HepG2 (cell line): ENCODE data around the gene BMPR1B. TPM values are rescaled to one million over a fixed set of nuclear protein-coding genes. Genes with fewer than 3 reads are reported as not detected.

Source experiments
- ATAC-seq: fragments of 200-7000 bp; cut with Tn5 transposase; 3 replicates; pipeline ENCODE4 v1.9.1; 2020; ENCODE audit warnings: mild to moderate bottlenecking, moderate library complexity
- BruUV-seq: library from RNA; stranded (reverse); fragments of 400-500 nt; replicated peaks from 2 replicates; lab custom pipeline; 2021; lab: Mats Ljungman, UMichigan
- CTCF ChIA-PET: fragments of 300-600 bp; formaldehyde crosslinking; extraction: SDS; loops from one replicate; lab custom pipeline; 2021; ENCODE audit warnings: low total read pairs, inconsistent platforms, low intra/inter-chr PET ratio; lab: Yijun Ruan, JAX
- POLR2A ChIA-PET: fragments of 350-600 bp; sonication (Branson Sonifier 250); formaldehyde crosslinking; loops from one replicate; lab custom pipeline; 2020; ENCODE audit warnings: antibody characterized with exemption, inconsistent platforms; lab: Yijun Ruan, JAX
- DNase-seq: peaks from one replicate; pipeline ENCODE4 v3.0.0-alpha.2; 2015; ENCODE audit warnings: low spot score
- FAIRE-seq: peaks from 3 replicates; lab custom pipeline; 2011; peaks lifted over from hg19 to GRCh38; lab: Jason Lieb, UNC
- H2AFZ ChIP-seq: one replicate; pipeline ENCODE4 v1.6.1; 2011; ENCODE audit warnings: low read length, inconsistent platforms
- H3K27ac ChIP-seq: fragments of 300-600 bp; 3 replicates; pipeline ENCODE4 v1.8.0; 2011; ENCODE audit warnings: mixed run types, mild to moderate bottlenecking, mixed read lengths, low read length, inconsistent platforms; ENCODE audit not compliant: insufficient read depth; ENCODE audit errors: extremely low read length
- H3K27me3 ChIP-seq, 2 experiments: fragments of 200-600 bp in 1 of 2; 2 replicates in 1 of 2; 3 replicates in 1 of 2; pipeline versions ENCODE4 v1.6.0 to v1.8.0; 2011; ENCODE audit warnings: low read length in 2 of 2, mild to moderate bottlenecking in 2 of 2, moderate library complexity in 2 of 2, inconsistent platforms in 1 of 2; ENCODE audit not compliant: insufficient read depth in 2 of 2, control insufficient read depth in 1 of 2
- H3K36me3 ChIP-seq, 2 experiments: fragments of 200-600 bp in 1 of 2; replicated peaks in 1 of 2; 2 replicates in 1 of 2; 3 replicates in 1 of 2; pipeline versions ENCODE4 v1.5.1 to v1.8.0; 2011; ENCODE audit warnings: low read length in 2 of 2, inconsistent platforms in 1 of 2; ENCODE audit not compliant: insufficient read depth in 2 of 2, control insufficient read depth in 1 of 2
- H3K4me1 ChIP-seq: 2 replicates; pipeline ENCODE4 v1.5.1; 2012; ENCODE audit warnings: low read length, inconsistent platforms; ENCODE audit not compliant: insufficient read depth
- H3K4me2 ChIP-seq: 2 replicates; pipeline ENCODE4 v1.6.0; 2011; ENCODE audit warnings: low read depth, low read length, inconsistent platforms
- H3K4me3 ChIP-seq, 3 experiments: fragments of 200-600 bp in 1 of 3; sonication (generic), shearing (Covaris generic) in 1 of 3; replicated peaks in 1 of 3; 2 replicates each; pipeline ENCODE4 v1.5.1; 2011 to 2016; ENCODE audit warnings: low read length in 3 of 3, inconsistent platforms in 2 of 3, low read depth in 2 of 3, mild to moderate bottlenecking in 2 of 3, control low read depth in 1 of 3, mixed read lengths in 1 of 3; ENCODE audit not compliant: insufficient read depth in 1 of 3
- H3K79me2 ChIP-seq: one replicate; pipeline ENCODE4 v1.6.1; 2011; ENCODE audit warnings: low read length, inconsistent platforms; ENCODE audit not compliant: insufficient read depth
- H3K9ac ChIP-seq: 2 replicates; pipeline ENCODE4 v1.6.0; 2011; ENCODE audit warnings: mild to moderate bottlenecking, low read depth, low read length, inconsistent platforms; ENCODE audit not compliant: insufficient read depth
- H3K9me3 ChIP-seq: 2 replicates; pipeline ENCODE4 v1.5.1; 2012; ENCODE audit warnings: mild to moderate bottlenecking, low read length
- H4K20me1 ChIP-seq: 2 replicates; pipeline ENCODE4 v1.6.0; 2011; ENCODE audit warnings: inconsistent platforms, mild to moderate bottlenecking, low read length, moderate library complexity; ENCODE audit not compliant: insufficient read depth
- KDM5A ChIP-seq: fragments of 200-600 bp; sonication (generic); IDR thresholded peaks from 2 replicates; pipeline ENCODE4 v1.7.0; 2018; ENCODE audit warnings: antibody characterized with exemption, mild to moderate bottlenecking, low read length, borderline replicate concordance
- MTF1 ChIP-seq: sonication (generic); formaldehyde crosslinking; IDR thresholded peaks from 2 replicates; pipeline ENCODE4 v1.5.0; 2020; ENCODE audit warnings: missing genetic modification reagents
- NFYC ChIP-seq: IDR thresholded peaks from 2 replicates; pipeline ENCODE4 v1.6.1; 2016; ENCODE audit warnings: missing genetic modification reagents, missing compliant biosample characterization
- SP140L ChIP-seq: sonication (generic); formaldehyde crosslinking; IDR thresholded peaks from 2 replicates; pipeline ENCODE4 v1.4.0; 2020; ENCODE audit warnings: missing genetic modification reagents, borderline replicate concordance
- ZNF331 ChIP-seq: sonication (generic); formaldehyde crosslinking; IDR thresholded peaks from 2 replicates; pipeline ENCODE4 v1.4.0; 2020; ENCODE audit warnings: missing genetic modification reagents
- ZNF343 ChIP-seq: sonication (generic); formaldehyde crosslinking; IDR thresholded peaks from 2 replicates; pipeline ENCODE4 v1.4.0; 2020; ENCODE audit warnings: mild to moderate bottlenecking, missing genetic modification reagents
- ZSCAN9 ChIP-seq: IDR thresholded peaks from 2 replicates; pipeline ENCODE4 v1.6.1; 2016; ENCODE audit warnings: borderline replicate concordance
- WGBS: methylation state at CpG from one replicate; pipeline ENCODE4 v1.1.6; 2017; ENCODE audit warnings: low lambda C conversion rate; 5-methylcytosine and 5-hydroxymethylcytosine counted together
- in situ Hi-C: cut with HindIII; loops from 2 replicates; pipeline ENCODE4 v1.10.0; 2017; ENCODE audit warnings: low pct_unique_long_range_greater_than_20kb; ENCODE audit not compliant: extremely low pct_ligation_motif_present
- intact Hi-C: fragments of 100-400 bp; cut with micrococcal nuclease; formaldehyde crosslinking; loops from one replicate; pipeline ENCODE4 v1.10.0; 2022; ENCODE audit not compliant: unreplicated experiment
- polyA plus RNA-seq, 8 experiments: library from polyadenylated mRNA; depleted of rRNA in 3 of 8; stranded (reverse) in 7 of 8; unstranded in 1 of 8; fragments of >200 nt; fragmentation: Illumina TruSeq in 4 of 8; extraction: Trizol in 4 of 8; gene quantifications; 2 replicates each; pipeline versions ENCODE4 v1.2.1 to v1.2.3, GENCODE V29; 2011 to 2016; ENCODE audit warnings: low read depth in 4 of 8, missing spikeins in 1 of 8, mixed read lengths in 1 of 8; ENCODE audit not compliant: insufficient read depth in 1 of 8
- total RNA-seq, 5 experiments: library from RNA; depleted of rRNA; stranded (reverse); fragments of >200 nt; fragmentation: Illumina TruSeq; extraction: Trizol; gene quantifications; 2 replicates each; pipeline ENCODE4 v1.2.3, GENCODE V29; 2016; ENCODE audit warnings: low read depth in 1 of 5
- TF ChIP-seq, protein P1 (sequence below): sonication (generic); formaldehyde crosslinking; IDR thresholded peaks from 2 replicates; pipeline ENCODE4 v1.5.1; 2020; ENCODE audit warnings: missing genetic modification reagents, mild to moderate bottlenecking, borderline replicate concordance
- TF ChIP-seq, protein P2 (sequence below): sonication (generic); formaldehyde crosslinking; IDR thresholded peaks from 2 replicates; pipeline ENCODE4 v1.8.1; 2023; ENCODE audit warnings: mild to moderate bottlenecking, missing genetic modification reagents, borderline replicate concordance

BMPR1B gene
- total and polyA plus RNA-seq, 2 of the 13 experiments (the other 11 are each of a cell fraction or from before 2014, with no cell fraction given), result 0.07 TPM; not detected in 1

DNA sequence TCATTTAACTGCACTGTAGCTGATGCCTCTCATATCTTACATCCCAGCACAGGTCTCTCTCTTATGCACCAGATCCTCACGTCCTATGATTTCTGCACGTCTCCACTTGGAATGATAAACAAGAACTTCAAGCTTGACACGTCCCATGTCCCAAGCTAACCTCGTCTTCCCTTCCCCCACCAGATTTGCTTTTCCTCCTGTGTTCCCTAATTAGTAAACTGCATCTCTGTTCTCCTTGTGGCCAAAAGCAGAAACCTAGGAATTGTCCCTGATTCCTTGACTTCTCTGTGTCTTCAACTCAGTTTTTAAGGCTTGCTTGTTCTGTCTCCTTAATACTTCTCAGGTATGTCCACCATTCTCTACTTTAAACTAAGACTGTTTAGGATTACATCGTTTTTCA lies 171.9 kb downstream of the BMPR1B start:
- Histone ChIP-seq H3K27me3 (no peaks in the 10 kb centered on the region), H2AFZ (no peak overlapping the region), H3K4me1 (no peaks in the 10 kb centered on the region), H4K20me1 (no peaks in the 10 kb centered on the region), H3K79me2 (no peaks in the 10 kb centered on the region), H3K27ac (no peak overlapping the region), H3K9ac (no peak overlapping the region), H3K36me3 (no peaks in the 10 kb centered on the region), H3K4me2 (no peak overlapping the region), H3K4me3 (no peak overlapping the region), H3K9me3 (no peaks in the 10 kb centered on the region)
- CTCF ChIA-PET, result no interaction called here
- FAIRE-seq (no peak), DNase-seq (no peak), ATAC-seq (no peak)
- in situ Hi-C loops, result no loop called here
- POLR2A ChIA-PET, result no interaction called here
- no TSS peak for BruUV-seq
- TF ChIP-seq ZNF343 (CRISPR knock-in tag) (no peak), SP140L (CRISPR knock-in tag) (no peak), MTF1 (CRISPR knock-in tag) (no peak)
- intact Hi-C loops, result no loop called here
- WGBS, result 6% methylated on average over 5 of the region's 5 CpGs

DNA sequence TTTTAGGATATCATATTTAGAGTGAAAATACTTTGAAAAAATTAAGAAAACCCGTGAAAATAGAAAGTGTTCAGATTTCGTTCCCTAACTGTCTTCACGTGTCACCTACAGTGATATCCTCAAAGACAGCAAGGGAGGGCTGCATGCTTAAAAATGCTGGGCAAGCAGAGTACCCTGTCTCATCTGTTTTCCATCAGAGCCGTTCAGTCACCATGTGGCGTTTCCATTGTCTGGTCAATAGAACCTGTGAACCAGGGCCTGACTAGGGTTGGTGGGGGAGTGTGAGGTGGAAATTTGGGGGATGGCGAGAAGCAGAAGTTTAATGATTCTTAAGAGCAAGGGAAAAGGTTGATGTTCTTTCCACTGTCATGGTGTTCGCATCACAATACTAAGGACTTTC lies 173.9 kb downstream of the BMPR1B start:
- FAIRE-seq, result no peak
- H3K79me2 ChIP-seq, result no peaks in the 10 kb centered on the region
- in situ Hi-C loops, result no loop called here
- ATAC-seq, result no peak
- ChIA-PET CTCF (no interaction called here), POLR2A (no interaction called here)
- H3K4me1 ChIP-seq, result no peaks in the 10 kb centered on the region
- H3K36me3 ChIP-seq, result no peaks in the 10 kb centered on the region
- H3K27me3 ChIP-seq, result no peaks in the 10 kb centered on the region; a peak in 1 of 5 replicates
- H3K4me3 ChIP-seq, result no peak overlapping the region
- 14% methylated on average over 7 of the region's 7 CpGs for WGBS
- no TSS peak for BruUV-seq
- H3K4me2 ChIP-seq, result no peak overlapping the region
- no peak overlapping the region for H3K9ac ChIP-seq
- intact Hi-C loops, result no loop called here
- TF ChIP-seq KDM5A (no peak), ZSCAN9 (CRISPR knock-in tag) (no peak), NFYC (CRISPR knock-in tag) (no peak), ZNF331 (CRISPR knock-in tag) (no peak)
- TF ChIP-seq, protein P1, sequence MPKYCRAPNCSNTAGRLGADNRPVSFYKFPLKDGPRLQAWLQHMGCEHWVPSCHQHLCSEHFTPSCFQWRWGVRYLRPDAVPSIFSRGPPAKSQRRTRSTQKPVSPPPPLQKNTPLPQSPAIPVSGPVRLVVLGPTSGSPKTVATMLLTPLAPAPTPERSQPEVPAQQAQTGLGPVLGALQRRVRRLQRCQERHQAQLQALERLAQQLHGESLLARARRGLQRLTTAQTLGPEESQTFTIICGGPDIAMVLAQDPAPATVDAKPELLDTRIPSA (CRISPR knock-in tag), result no peak
- TF ChIP-seq, protein P2, sequence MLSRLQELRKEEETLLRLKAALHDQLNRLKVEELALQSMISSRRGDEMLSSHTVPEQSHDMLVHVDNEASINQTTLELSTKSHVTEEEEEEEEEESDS (CRISPR knock-in tag), result no peak
- no peak overlapping the region for H2AFZ ChIP-seq
- H3K9me3 ChIP-seq, result no peaks in the 10 kb centered on the region
- H4K20me1 ChIP-seq, result no peaks in the 10 kb centered on the region
- DNase-seq, result no peak
- no peak overlapping the region for H3K27ac ChIP-seq
